Subcutaneous abdominal adipose tissue (tissue), 5 donors: ENCODE measurements around the gene CST11.
"Not testable (repeated sequence)": the region's sequence is repeated elsewhere in the genome, so short reads cannot be mapped to it uniquely, and the experiment has no call there.

Experiments used
- H3K27ac ChIP-seq: one replicate; pipeline ENCODE4 v1.7.0; 2013; ENCODE audit warnings: low read depth, mild to moderate bottlenecking, inconsistent platforms, low read length, moderate library complexity
- H3K27me3 ChIP-seq, 5 donors: one replicate each; pipeline ENCODE4 v1.7.0; 2013; ENCODE audit warnings: low read length in 5 of 5, inconsistent platforms in 1 of 5; ENCODE audit not compliant: control insufficient read depth in 5 of 5, insufficient read depth in 4 of 5
- H3K36me3 ChIP-seq, 5 donors: one replicate each; pipeline ENCODE4 v1.7.0; 2013; ENCODE audit warnings: low read length in 5 of 5; ENCODE audit not compliant: control insufficient read depth in 5 of 5, insufficient read depth in 5 of 5
- H3K4me1 ChIP-seq, 5 donors: one replicate each; pipeline ENCODE4 v1.7.0; 2013; ENCODE audit warnings: low read length in 5 of 5, mild to moderate bottlenecking in 3 of 5, moderate library complexity in 1 of 5; ENCODE audit not compliant: control insufficient read depth in 5 of 5, insufficient read depth in 5 of 5
- H3K4me3 ChIP-seq, 5 donors: one replicate each; pipeline ENCODE4 v1.7.0; 2013; ENCODE audit warnings: low read length in 5 of 5, low read depth in 1 of 5
- H3K9ac ChIP-seq, 5 donors: one replicate each; pipeline ENCODE4 v1.7.0; 2013; ENCODE audit warnings: low read length in 5 of 5, mild to moderate bottlenecking in 4 of 5, moderate library complexity in 3 of 5
- H3K9me3 ChIP-seq, 5 donors: one replicate each; pipeline ENCODE4 v1.7.0; 2013; ENCODE audit warnings: low read length in 5 of 5; ENCODE audit not compliant: control insufficient read depth in 5 of 5
- donor health status: healthy.
- donor health status: healthy.
- donor health status: healthy.
- donor health status: healthy.
- donor health status: healthy.

CST11 gene

GRCh38 chr20:23479043-23479442 is 26.4 kb upstream of the CST11 start:
- no peak overlapping the region for H3K9ac ChIP-seq
- H3K4me1 ChIP-seq: no peaks in the 10 kb centered on the region
- H3K36me3 ChIP-seq: no peaks in the 10 kb centered on the region
- H3K27me3 ChIP-seq: peaks cover 0 to 3% (median 0%) of the 10 kb centered on the region in 5 donors
- peaks cover 0 to 9% (median 6%) of the 10 kb centered on the region in 5 donors for H3K9me3 ChIP-seq
- H3K4me3 ChIP-seq: no peak overlapping the region
- no peak overlapping the region for H3K27ac ChIP-seq

GRCh38 chr20:23477223-23477622 is 24.5 kb upstream of the CST11 start:
- H3K4me3 ChIP-seq: no peak overlapping the region
- no peaks in the 10 kb centered on the region for H3K36me3 ChIP-seq
- no peaks in the 10 kb centered on the region for H3K4me1 ChIP-seq
- H3K27me3 ChIP-seq: peaks cover 0 to 3% (median 0%) of the 10 kb centered on the region in 5 donors
- H3K9ac ChIP-seq: no peak overlapping the region
- no peak overlapping the region for H3K27ac ChIP-seq
- peaks cover 0 to 9% (median 6%) of the 10 kb centered on the region in 5 donors for H3K9me3 ChIP-seq

GRCh38 chr20:23476015-23476754 is 23.5 kb upstream of the CST11 start:
- no peak overlapping the region for H3K9ac ChIP-seq
- H3K36me3 ChIP-seq: no peaks in the 10 kb centered on the region
- no peaks in the 10 kb centered on the region for H3K4me1 ChIP-seq
- no peak overlapping the region for H3K27ac ChIP-seq
- peaks cover 0 to 9% (median 6%) of the 10 kb centered on the region in 5 donors for H3K9me3 ChIP-seq
- peaks cover 0 to 3% (median 0%) of the 10 kb centered on the region in 5 donors for H3K27me3 ChIP-seq
- no peak overlapping the region for H3K4me3 ChIP-seq

GRCh38 chr20:23475395-23475794 is 22.7 kb upstream of the CST11 start:
- H3K9ac ChIP-seq: no peak overlapping the region
- H3K27me3 ChIP-seq: peaks cover 0 to 2% (median 0%) of the 10 kb centered on the region in 5 donors
- peaks cover 0 to 9% (median 6%) of the 10 kb centered on the region in 5 donors for H3K9me3 ChIP-seq
- no peaks in the 10 kb centered on the region for H3K36me3 ChIP-seq
- no peak overlapping the region for H3K27ac ChIP-seq
- no peaks in the 10 kb centered on the region for H3K4me1 ChIP-seq
- no peak overlapping the region for H3K4me3 ChIP-seq

GRCh38 chr20:23473293-23473692 is 20.6 kb upstream of the CST11 start:
- H3K4me1 ChIP-seq, H3K36me3 ChIP-seq: not testable (repeated sequence)

GRCh38 chr20:23472306-23472705 is 19.6 kb upstream of the CST11 start:
- not testable (repeated sequence) for H3K9me3 ChIP-seq, H3K9ac ChIP-seq, H3K27me3 ChIP-seq, H3K27ac ChIP-seq, H3K4me1 ChIP-seq, H3K36me3 ChIP-seq, H3K4me3 ChIP-seq

More at GRCh38 chr20:23473293-23473692, 20.6 kb upstream of the CST11 start:
- H3K9me3 ChIP-seq, H3K27me3 ChIP-seq, H3K9ac ChIP-seq, H3K27ac ChIP-seq, H3K4me3 ChIP-seq: not testable (repeated sequence)

GRCh38 chr20:23466961-23467360 is 14.3 kb upstream of the CST11 start:
- not testable (repeated sequence) for H3K9ac ChIP-seq, H3K27ac ChIP-seq, H3K4me3 ChIP-seq, H3K27me3 ChIP-seq, H3K4me1 ChIP-seq, H3K36me3 ChIP-seq
- peaks cover 0 to 35% (median 19%) of the 10 kb centered on the region in 5 donors for H3K9me3 ChIP-seq

GRCh38 chr20:23461180-23461579 is 8.5 kb upstream of the CST11 start:
- no peaks in the 10 kb centered on the region for H3K4me1 ChIP-seq

GRCh38 chr20:23459461-23460150 is 6.9 kb upstream of the CST11 start:
- Histone ChIP-seq H3K4me3 (no peak overlapping the region), H3K9ac (no peak overlapping the region), H3K36me3 (no peaks in the 10 kb centered on the region), H3K9me3 (peaks cover 2 to 13% (median 8%) of the 10 kb centered on the region in 5 donors), H3K27ac (no peak overlapping the region), H3K4me1 (no peaks in the 10 kb centered on the region), H3K27me3 (peaks cover 0 to 2% (median 0%) of the 10 kb centered on the region in 5 donors)

More at GRCh38 chr20:23461180-23461579, 8.5 kb upstream of the CST11 start:
- Histone ChIP-seq H3K36me3 (no peaks in the 10 kb centered on the region), H3K9ac (no peak overlapping the region), H3K27ac (no peak overlapping the region), H3K9me3 (peaks cover 4 to 20% (median 6%) of the 10 kb centered on the region in 5 donors), H3K4me3 (no peak overlapping the region), H3K27me3 (peaks cover 0 to 3% (median 0%) of the 10 kb centered on the region in 5 donors)

- Histone ChIP-seq H3K9ac (no peak overlapping the region), H3K4me1 (no peaks in the 10 kb centered on the region), H3K4me3 (no peak overlapping the region), H3K27ac (no peak overlapping the region), H3K9me3 (peaks cover 0 to 6% (median 3%) of the 10 kb centered on the region in 5 donors), H3K36me3 (no peaks in the 10 kb centered on the region), H3K27me3 (peaks cover 0 to 17% (median 6%) of the 10 kb centered on the region in 5 donors)
Observed at GRCh38 chr20:23456873-23457272, 4.2 kb upstream of the CST11 start.
